Measurements from ENCODE around the gene ME1. TPM values are rescaled to one million over a fixed set of nuclear protein-coding genes. Genes with fewer than 3 reads are reported as not detected.

The ME1 gene
- polyA plus RNA-seq, 2 of the 4 experiments (the other 2 are of a cell fraction) = 59.1 to 60.6 TPM

- H3K9me3 ChIP-seq = no peaks in the 10 kb centered on the region
- DNase-seq (ENCODE audit: low read depth in 1 of 2, low spot score in 1 of 2) = peak in 1 of 2 experiments; percentile 58
- ATAC-seq = peak; percentile 54
- H3K4me1 ChIP-seq = peaks cover 60% of the 10 kb centered on the region
- WGBS (ENCODE audit: missing lambda C conversion rate) = 8% methylated on average over 17 of the region's 19 CpGs
- peak overlapping the region; percentile 98 to 99 for H3K27ac ChIP-seq
- POLR2A ChIA-PET = no interaction called here
- H3K4me3 ChIP-seq = peak overlapping the region; percentile 76
- no peak for FAIRE-seq
- CTCF ChIA-PET = interaction anchor here (1.2 kb wide), 1 partner anchor 11 kb away, joined by 3 read pairs; no protein-coding TSS in a partner anchor
- peak overlapping the region; percentile 91 for H3K4me2 ChIP-seq
- TF ChIP-seq CTCF (IDR thresholded peaks at IDR 0.05) (no peak), ZFP36 (IDR thresholded peaks at IDR 0.05; ENCODE audit: borderline replicate concordance, partially characterized antibody) (no peak), PHF8 (IDR thresholded peaks at IDR 0.05; ENCODE audit: borderline replicate concordance, low read depth) (0 out of 2 replicates have a peak, but pooled peaks have one; percentile 2), TP53 (CRISPR knock-in tag; IDR thresholded peaks at IDR 0.05) (no peak), HOXB5 (CRISPR knock-in tag; IDR thresholded peaks at IDR 0.05) (no peak), MAFK (IDR thresholded peaks at IDR 0.05; ENCODE audit: partially characterized antibody) (peak; percentile 98), MAX (IDR thresholded peaks at IDR 0.05) (no peak; the same call in 1 of the 2 replicates)
These were observed 799 bp upstream of the ME1 start for GRCh38 chr6:83431545-83432155.

GRCh38 chr6:83429857-83430610, 817 bp downstream of the ME1 start:
- FAIRE-seq (no peak), DNase-seq (ENCODE audit: low read depth in 1 of 2, low spot score in 1 of 2) (peak in 1 of 2 experiments; percentile 57), ATAC-seq (peak; percentile 53 to 60)
- ChIA-PET CTCF (interaction anchor here (1.0 kb wide), 1 partner anchor 85 kb away, joined by 3 read pairs; no protein-coding TSS in a partner anchor), POLR2A (no interaction called here)
- peak overlapping the region; percentile 98 to 99 for H3K27ac ChIP-seq
- 2% methylated on average over 13 of the region's 13 CpGs for WGBS (ENCODE audit: missing lambda C conversion rate)
- peaks cover 9% of the 10 kb centered on the region for H3K9me3 ChIP-seq
- H3K4me2 ChIP-seq = peak overlapping the region; percentile 91
- peak overlapping the region; percentile 76 for H3K4me3 ChIP-seq
- H3K4me1 ChIP-seq = peaks cover 56% of the 10 kb centered on the region
- TF ChIP-seq RAD21 (conservative IDR thresholded peaks at IDR 0.05 in 1 of 2, IDR thresholded peaks at IDR 0.05 in 1 of 2) (no peak), CBX2 (IDR thresholded peaks at IDR 0.05; ENCODE audit: borderline replicate concordance, low read depth) (no peak), NR3C1 (IDR thresholded peaks at IDR 0.05) (no peak), PBX3 (IDR thresholded peaks at IDR 0.05) (no peak), MYC (IDR thresholded peaks at IDR 0.05; ENCODE audit: borderline replicate concordance, low read length) (no peak), MAX (IDR thresholded peaks at IDR 0.05) (peak; percentile 48; the same call in 1 of the 2 replicates), ELK1 (IDR thresholded peaks at IDR 0.05; ENCODE audit: low read depth, low read length) (no peak), CHD4 (IDR thresholded peaks at IDR 0.05; ENCODE audit: borderline replicate concordance) (no peak)

GRCh38 chr6:83429269-83429668, 1.6 kb downstream of the ME1 start:
- 6% methylated on average over 1 of the region's 1 CpG for WGBS (ENCODE audit: missing lambda C conversion rate)
- TF ChIP-seq HDAC2 (IDR thresholded peaks at IDR 0.05) (no peak), MAX (IDR thresholded peaks at IDR 0.05) (no peak), JUNB (IDR thresholded peaks at IDR 0.05) (no peak), FOSL2 (IDR thresholded peaks at IDR 0.05) (no peak), FOSL2 (CRISPR knock-in tag; IDR thresholded peaks at IDR 0.05) (no peak), ELK1 (IDR thresholded peaks at IDR 0.05; ENCODE audit: low read depth, low read length) (no peak), EP300 (IDR thresholded peaks at IDR 0.05) (no peak), SREBF2 (IDR thresholded peaks at IDR 0.05) (no peak), NPAS2 (CRISPR knock-in tag; IDR thresholded peaks at IDR 0.05; ENCODE audit: borderline replicate concordance) (no peak), HOXB5 (CRISPR knock-in tag; IDR thresholded peaks at IDR 0.05) (no peak), CHD2 (IDR thresholded peaks at IDR 0.05; ENCODE audit: low read length, partially characterized antibody) (no peak)
- FAIRE-seq (no peak), DNase-seq (ENCODE audit: low read depth in 1 of 2, low spot score in 1 of 2) (no peak), ATAC-seq (no peak)
- Histone ChIP-seq H3K27ac (peak overlapping the region; percentile 98 to 99), H3K4me2 (peak overlapping the region; percentile 91), H3K9me3 (peaks cover 16% of the 10 kb centered on the region), H3K4me3 (peak overlapping the region; percentile 76), H3K4me1 (peaks cover 49% of the 10 kb centered on the region)
- ChIA-PET CTCF (no interaction called here), POLR2A (no interaction called here)
